Measurements from ENCODE around the gene WFDC12. TPM values are rescaled to one million over a fixed set of nuclear protein-coding genes. Genes with fewer than 3 reads are reported as not detected.

WFDC12 gene
- total RNA-seq, 1 donor from 2014 or later = not detected

GRCh38 chr20:45085289-45085688, 39.0 kb downstream of the WFDC12 start:
- Mint-ChIP-seq H3K4me3 (no peak overlapping the region), H3K9me3 (peaks cover 9% of the 10 kb centered on the region), H3K27ac (no peak overlapping the region), H3K36me3 (peaks cover 24% of the 10 kb centered on the region), H3K27me3 (no peaks in the 10 kb centered on the region), H3K4me1 (ENCODE audit: unreplicated experiment) (peaks cover 12% of the 10 kb centered on the region)
- no peak for TF ChIP-seq CTCF (conservative IDR thresholded peaks at IDR 0.05)
- no peak for DNase-seq (ENCODE audit: extremely low spot score, unreplicated experiment)

GRCh38 chr20:45083127-45083526, 41.1 kb downstream of the WFDC12 start:
- TF ChIP-seq CTCF (conservative IDR thresholded peaks at IDR 0.05) = no peak
- DNase-seq (ENCODE audit: extremely low spot score, unreplicated experiment) = no peak
- H3K4me1 Mint-ChIP-seq (ENCODE audit: unreplicated experiment) = peaks cover 10% of the 10 kb centered on the region
- no peak overlapping the region for H3K27ac Mint-ChIP-seq
- H3K27me3 Mint-ChIP-seq = no peaks in the 10 kb centered on the region
- H3K36me3 Mint-ChIP-seq = peaks cover 24% of the 10 kb centered on the region
- H3K9me3 Mint-ChIP-seq = peaks cover 9% of the 10 kb centered on the region
- H3K4me3 Mint-ChIP-seq = no peak overlapping the region

- H3K27ac Mint-ChIP-seq = no peak overlapping the region
- H3K27me3 Mint-ChIP-seq = no peaks in the 10 kb centered on the region
- peaks cover 9% of the 10 kb centered on the region for H3K9me3 Mint-ChIP-seq
- DNase-seq (ENCODE audit: extremely low spot score, unreplicated experiment) = no peak
- peaks cover 3% of the 10 kb centered on the region for H3K4me1 Mint-ChIP-seq (ENCODE audit: unreplicated experiment)
- H3K36me3 Mint-ChIP-seq = peaks cover 24% of the 10 kb centered on the region
- no peak for TF ChIP-seq CTCF (conservative IDR thresholded peaks at IDR 0.05)
- H3K4me3 Mint-ChIP-seq = no peak overlapping the region
These were observed 41.8 kb downstream of the WFDC12 start for GRCh38 chr20:45082468-45082867.

- no peak overlapping the region for H3K27ac Mint-ChIP-seq
- no peaks in the 10 kb centered on the region for H3K4me1 Mint-ChIP-seq (ENCODE audit: unreplicated experiment)
- H3K9me3 Mint-ChIP-seq = peaks cover 9% of the 10 kb centered on the region
- H3K27me3 Mint-ChIP-seq = no peaks in the 10 kb centered on the region
- DNase-seq (ENCODE audit: extremely low spot score, unreplicated experiment) = no peak
- H3K4me3 Mint-ChIP-seq = no peak overlapping the region
- TF ChIP-seq CTCF (conservative IDR thresholded peaks at IDR 0.05) = peak; percentile 62
- H3K36me3 Mint-ChIP-seq = peaks cover 21% of the 10 kb centered on the region
These were observed 43.2 kb downstream of the WFDC12 start for GRCh38 chr20:45080867-45081624.

- Mint-ChIP-seq H3K36me3 (peaks cover 20% of the 10 kb centered on the region), H3K4me1 (ENCODE audit: unreplicated experiment) (no peaks in the 10 kb centered on the region), H3K9me3 (peaks cover under 1% of the 10 kb centered on the region), H3K4me3 (no peak overlapping the region), H3K27ac (no peak overlapping the region), H3K27me3 (no peaks in the 10 kb centered on the region)
- TF ChIP-seq CTCF (conservative IDR thresholded peaks at IDR 0.05) = no peak
- no peak for DNase-seq (ENCODE audit: extremely low spot score, unreplicated experiment)
These were observed 46.7 kb downstream of the WFDC12 start for GRCh38 chr20:45077559-45077958.

Other genes starting within 250 kb of the WFDC12 start
- gene YWHAB, start 238.8 kb downstream of the WFDC12 start, total RNA-seq (ENCODE audit: low replicate concordance) = 153 and 183 TPM in 2 replicates
- 57.4 and 83.4 TPM in 2 replicates for gene PABPC1L, start 214.4 kb downstream of the WFDC12 start, total RNA-seq (ENCODE audit: low replicate concordance)
- gene TOMM34, start 164.1 kb downstream of the WFDC12 start, total RNA-seq (ENCODE audit: low replicate concordance) = 42.8 and 58.2 TPM in 2 replicates
- 28.3 and 32.6 TPM in 2 replicates for gene STK4, start 158.0 kb downstream of the WFDC12 start, total RNA-seq (ENCODE audit: low replicate concordance)
- gene KCNS1, start 23.3 kb downstream of the WFDC12 start, total RNA-seq (ENCODE audit: low replicate concordance) = 2.2 and 3.5 TPM in 2 replicates
- gene WFDC5, start 9.3 kb downstream of the WFDC12 start, total RNA-seq (ENCODE audit: low replicate concordance) = 0.41 and 0.74 TPM in 2 replicates
- gene PI3, start 50.4 kb upstream of the WFDC12 start, total RNA-seq (ENCODE audit: low replicate concordance) = 3.7 and 6.9 TPM in 2 replicates
- gene SEMG1, start 82.6 kb upstream of the WFDC12 start, total RNA-seq (ENCODE audit: low replicate concordance) = not detected in 2 replicates
- not detected in 2 replicates for gene SEMG2, start 96.9 kb upstream of the WFDC12 start, total RNA-seq (ENCODE audit: low replicate concordance)
- 35.7 and 73.6 TPM in 2 replicates for gene SLPI, start 130.1 kb upstream of the WFDC12 start, total RNA-seq (ENCODE audit: low replicate concordance)
- not detected in 2 replicates for gene RBPJL, start 182.4 kb upstream of the WFDC12 start, total RNA-seq (ENCODE audit: low replicate concordance)
- gene MATN4, start 183.8 kb upstream of the WFDC12 start, total RNA-seq (ENCODE audit: low replicate concordance) = 0.75 TPM in 1 of 2 replicates, not detected in the other
- 67.2 and 133 TPM in 2 replicates for gene SDC4, start 224.0 kb upstream of the WFDC12 start, total RNA-seq (ENCODE audit: low replicate concordance)
- gene SYS1, start 238.7 kb upstream of the WFDC12 start, total RNA-seq (ENCODE audit: low replicate concordance) = 29.2 and 47.4 TPM in 2 replicates